Epithelial cell of proximal tubule (primary cell): Measurements from ENCODE around the gene TSPAN15. TPM values are rescaled to one million over a fixed set of nuclear protein-coding genes. Genes with fewer than 3 reads are reported as not detected.

ENCODE experiments used
- DNase-seq: peaks from one replicate; pipeline ENCODE4 v3.0.0-alpha.2; 2011; ENCODE audit warnings: low read depth
- H3K4me3 ChIP-seq: 2 replicates; pipeline ENCODE4 v1.5.1; 2011; ENCODE audit warnings: low read depth, mild to moderate bottlenecking, low read length
- total RNA-seq: library from RNA; depleted of rRNA; stranded (reverse); fragments of >200 nt; gene quantifications from 2 replicates; pipeline ENCODE4 v1.2.3, GENCODE V29; 2015
- TF ChIP-seq, protein P1 (sequence below): conservative IDR thresholded peaks from 2 replicates; pipeline ENCODE4 v1.5.1; 2012; ENCODE audit warnings: low read depth, mild to moderate bottlenecking, low read length

Gene TSPAN15
- total RNA-seq, 1 donor from 2014 or later = 28.6 TPM

DNA sequence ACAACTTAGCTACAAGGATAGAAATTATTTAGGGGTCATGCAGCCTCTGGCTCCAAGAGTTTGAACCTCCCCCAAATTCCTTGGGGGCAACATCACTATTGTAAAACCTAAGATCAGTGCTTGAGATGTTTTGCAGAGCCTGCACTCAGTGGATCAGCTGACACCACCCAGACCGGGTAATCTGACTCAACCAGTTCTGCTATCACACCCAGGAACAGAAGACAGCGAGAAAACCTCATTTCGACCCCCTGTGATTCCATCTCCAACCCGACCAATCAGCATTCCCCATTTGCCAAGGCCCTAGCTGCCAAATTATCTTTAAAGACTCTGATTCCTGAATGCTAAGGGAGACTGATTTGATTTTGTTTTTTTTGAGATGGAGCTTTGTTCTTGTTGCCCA is 39.8 kb upstream of the TSPAN15 start:
- DNase-seq = no peak
- TF ChIP-seq, protein P1, sequence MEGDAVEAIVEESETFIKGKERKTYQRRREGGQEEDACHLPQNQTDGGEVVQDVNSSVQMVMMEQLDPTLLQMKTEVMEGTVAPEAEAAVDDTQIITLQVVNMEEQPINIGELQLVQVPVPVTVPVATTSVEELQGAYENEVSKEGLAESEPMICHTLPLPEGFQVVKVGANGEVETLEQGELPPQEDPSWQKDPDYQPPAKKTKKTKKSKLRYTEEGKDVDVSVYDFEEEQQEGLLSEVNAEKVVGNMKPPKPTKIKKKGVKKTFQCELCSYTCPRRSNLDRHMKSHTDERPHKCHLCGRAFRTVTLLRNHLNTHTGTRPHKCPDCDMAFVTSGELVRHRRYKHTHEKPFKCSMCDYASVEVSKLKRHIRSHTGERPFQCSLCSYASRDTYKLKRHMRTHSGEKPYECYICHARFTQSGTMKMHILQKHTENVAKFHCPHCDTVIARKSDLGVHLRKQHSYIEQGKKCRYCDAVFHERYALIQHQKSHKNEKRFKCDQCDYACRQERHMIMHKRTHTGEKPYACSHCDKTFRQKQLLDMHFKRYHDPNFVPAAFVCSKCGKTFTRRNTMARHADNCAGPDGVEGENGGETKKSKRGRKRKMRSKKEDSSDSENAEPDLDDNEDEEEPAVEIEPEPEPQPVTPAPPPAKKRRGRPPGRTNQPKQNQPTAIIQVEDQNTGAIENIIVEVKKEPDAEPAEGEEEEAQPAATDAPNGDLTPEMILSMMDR = no peak
- H3K4me3 ChIP-seq = no peak overlapping the region

DNA sequence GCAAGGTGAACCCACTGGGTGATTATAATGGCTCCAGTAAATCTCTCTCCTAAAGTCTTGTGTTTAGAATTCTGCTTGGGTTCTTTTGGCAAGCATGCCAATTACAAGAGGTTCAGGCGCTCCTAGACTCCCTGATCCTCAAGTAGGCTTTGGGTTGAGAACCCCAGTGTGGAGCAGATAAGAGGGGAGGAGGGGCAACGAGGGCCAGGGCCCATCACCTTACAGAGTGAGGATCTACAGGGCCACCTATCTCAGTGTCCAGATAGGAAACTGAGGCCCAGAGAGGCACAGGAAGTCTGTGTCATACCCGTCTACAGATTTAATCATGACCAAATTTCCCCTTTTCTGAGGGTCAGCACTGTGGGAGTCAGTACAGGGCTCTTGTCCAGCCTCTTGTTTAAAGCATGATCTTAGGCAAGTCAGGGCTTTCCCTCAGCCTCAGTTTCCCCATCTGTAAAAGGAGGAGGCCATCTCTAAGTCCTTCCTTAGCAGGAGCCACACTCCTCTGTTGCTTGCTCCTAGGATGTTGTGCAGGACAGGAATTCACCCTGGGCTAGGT is 39.0 kb upstream of the TSPAN15 start:
- no peak for DNase-seq
- TF ChIP-seq, protein P1 = no peak

DNA sequence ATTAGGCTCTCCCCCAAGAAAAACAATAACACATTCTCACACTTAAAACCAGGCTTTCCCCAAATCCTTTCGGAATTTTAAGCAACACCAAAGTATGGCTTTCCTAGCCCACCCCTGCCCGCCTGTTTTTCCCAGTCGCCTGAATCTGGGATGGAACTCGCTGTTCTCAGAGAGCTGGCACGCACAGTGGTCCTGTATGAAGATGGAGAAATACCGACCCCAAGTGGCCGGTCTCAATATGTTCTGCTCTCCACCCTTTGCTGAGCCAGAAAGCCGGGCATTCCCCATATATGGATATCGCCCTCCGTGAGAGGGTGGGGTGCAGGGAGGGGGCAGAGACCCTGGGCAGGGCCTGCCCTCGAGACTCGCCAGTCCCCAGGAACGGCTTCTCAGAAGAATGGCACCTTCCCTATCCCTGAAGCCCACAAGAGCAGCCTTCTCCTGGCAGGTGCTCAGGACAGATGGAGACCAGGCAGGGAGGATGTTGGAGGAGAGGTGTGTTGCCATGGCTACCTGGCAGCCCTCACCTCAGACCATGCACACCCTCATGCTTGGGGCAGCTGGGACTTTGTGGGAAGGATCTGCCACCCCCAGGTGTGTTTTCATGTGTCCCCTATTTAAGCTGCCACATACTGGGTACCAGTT is 37.9 kb upstream of the TSPAN15 start:
- TF ChIP-seq, protein P1 = peak; percentile 62
- DNase-seq = no peak
- H3K4me3 ChIP-seq = no peak overlapping the region

More for the DNA sequence above, 39.0 kb upstream of the TSPAN15 start:
- H3K4me3 ChIP-seq = no peak overlapping the region

DNA sequence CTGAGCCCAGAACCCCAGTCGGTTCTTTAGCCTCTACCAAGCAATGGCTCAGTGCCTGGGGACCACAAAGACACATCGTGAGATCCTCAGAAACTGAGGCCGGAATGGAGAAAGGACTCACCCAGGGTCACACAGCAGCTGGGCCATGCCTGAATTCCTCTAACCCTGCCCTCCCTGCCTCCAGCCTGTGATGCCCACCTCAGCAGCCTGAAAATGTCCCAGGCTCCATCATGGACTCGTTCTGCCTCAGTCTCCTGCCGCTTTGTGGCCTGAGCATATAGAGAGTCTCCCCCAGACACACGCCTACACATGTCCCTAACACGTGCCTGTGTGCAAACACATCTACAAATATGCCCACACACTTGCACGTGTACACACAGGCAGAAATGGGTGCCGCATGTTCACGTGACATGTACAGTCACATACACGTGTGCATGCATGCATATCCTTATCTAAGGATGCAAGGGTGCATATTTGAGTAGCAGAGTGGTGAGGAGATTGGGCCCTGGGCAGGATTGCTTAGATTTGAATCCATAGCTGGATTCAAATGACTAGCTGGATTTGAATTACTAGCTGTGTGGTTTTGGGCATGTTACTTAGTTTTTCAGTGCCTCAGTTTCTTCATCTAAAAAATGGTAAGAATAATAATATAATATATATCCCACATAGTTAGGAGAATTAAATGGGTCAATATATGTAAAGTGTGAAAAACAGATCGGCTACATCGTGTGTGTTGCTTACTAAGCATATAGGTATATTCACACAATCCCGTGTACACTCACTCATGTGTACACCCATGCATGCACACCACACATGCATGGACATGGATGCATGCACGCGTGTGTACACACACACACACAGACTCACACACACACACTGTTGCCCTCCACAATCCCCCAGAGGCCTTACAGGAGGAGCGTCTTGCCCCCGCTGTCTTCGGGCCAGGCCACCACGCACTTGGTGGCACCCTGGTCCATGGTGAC is 36.9 kb upstream of the TSPAN15 start:
- no peak overlapping the region for H3K4me3 ChIP-seq
- DNase-seq = no peak
- TF ChIP-seq, protein P1 = no peak

DNA sequence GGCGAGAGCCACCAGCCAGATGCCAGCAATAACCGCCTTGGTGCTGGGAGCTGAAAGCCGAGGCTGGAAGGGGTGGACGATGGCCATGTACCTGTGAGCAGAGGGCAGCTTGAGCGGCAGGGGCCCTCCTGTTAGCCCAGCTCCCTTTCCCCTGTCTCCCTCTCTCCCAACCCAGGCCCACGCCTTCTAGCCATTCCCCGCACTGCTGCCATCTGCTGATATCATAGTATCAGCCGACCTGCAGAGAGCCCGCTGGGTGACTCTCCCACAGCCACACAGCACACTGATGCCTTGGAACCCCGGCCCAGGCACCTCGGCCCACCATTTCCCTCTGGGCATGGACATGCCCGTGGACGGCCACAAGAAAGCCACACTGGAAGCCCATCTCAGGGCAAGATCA is 36.2 kb upstream of the TSPAN15 start:
- H3K4me3 ChIP-seq = no peak overlapping the region
- no peak for DNase-seq

DNA sequence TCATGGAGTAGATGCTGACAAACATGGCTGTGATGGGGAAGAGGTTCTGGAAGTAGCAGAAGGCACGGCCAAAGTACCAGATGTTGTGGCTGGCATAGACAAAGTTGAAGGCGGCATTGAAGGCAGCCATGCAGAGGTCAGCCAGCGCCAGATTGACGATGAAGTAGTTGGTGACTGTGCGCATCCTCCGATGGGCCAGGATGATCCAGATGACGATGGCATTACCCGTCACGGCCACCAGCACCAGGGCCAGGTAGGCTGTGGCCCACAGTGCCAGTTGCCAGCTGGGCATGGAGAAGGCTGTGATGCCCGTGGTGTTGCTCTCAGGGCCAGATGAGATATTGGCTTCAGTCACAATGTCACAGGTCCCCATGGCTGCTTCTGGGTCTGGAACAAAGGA is 35.3 kb upstream of the TSPAN15 start:
- TF ChIP-seq, protein P1 = no peak
- no peak overlapping the region for H3K4me3 ChIP-seq
- no peak for DNase-seq

More for the DNA sequence above, 36.2 kb upstream of the TSPAN15 start:
- TF ChIP-seq, protein P1 = no peak
